CD14-positive monocyte (primary cell): ENCODE measurements around the gene ZFPL1. TPM values are rescaled to one million over a fixed set of nuclear protein-coding genes. Genes with fewer than 3 reads are reported as not detected.

Experiments used
- DNase-seq, 3 donors: peaks; one replicate each; pipeline ENCODE4 v3.0.0-alpha.2; 2011 to 2022
- H2AFZ ChIP-seq: 2 replicates; pipeline ENCODE4 v1.6.0; 2012; ENCODE audit warnings: mild to moderate bottlenecking, low read depth, low read length, inconsistent platforms; ENCODE audit not compliant: insufficient read depth, poor library complexity, severe bottlenecking
- H3K27ac ChIP-seq, 2 donors: 1 replicate in 1 of 2; 2 replicates in 1 of 2; pipeline ENCODE4 v1.5.1; 2012 to 2013; ENCODE audit warnings: low read length in 2 of 2, control low read depth in 1 of 2, inconsistent platforms in 1 of 2, low read depth in 1 of 2, mild to moderate bottlenecking in 1 of 2
- H3K27me3 ChIP-seq, 2 donors: one replicate each; pipeline versions ENCODE4 v1.6.0 to v1.6.1; 2011 to 2013; ENCODE audit warnings: low read length in 2 of 2; ENCODE audit not compliant: control insufficient read depth in 2 of 2, insufficient read depth in 2 of 2
- H3K36me3 ChIP-seq, 2 donors: replicated peaks in 1 of 2; 1 replicate in 1 of 2; 2 replicates in 1 of 2; pipeline versions ENCODE4 v1.5.1 to v1.6.1; 2012 to 2013; ENCODE audit warnings: low read length in 2 of 2, control low read depth in 1 of 2, inconsistent platforms in 1 of 2, mild to moderate bottlenecking in 1 of 2; ENCODE audit not compliant: insufficient read depth in 2 of 2, control insufficient read depth in 1 of 2
- H3K4me1 ChIP-seq, 2 donors: 1 replicate in 1 of 2; 2 replicates in 1 of 2; pipeline versions ENCODE4 v1.5.1 to v1.6.1; 2012 to 2013; ENCODE audit warnings: low read length in 2 of 2, control low read depth in 1 of 2, inconsistent platforms in 1 of 2, mild to moderate bottlenecking in 1 of 2, moderate library complexity in 1 of 2; ENCODE audit not compliant: insufficient read depth in 2 of 2, control insufficient read depth in 1 of 2
- H3K4me2 ChIP-seq: replicated peaks from 2 replicates; pipeline ENCODE3; 2012; ENCODE audit warnings: low read length, moderate library complexity, mild to moderate bottlenecking; ENCODE audit not compliant: poor library complexity, severe bottlenecking; ENCODE audit errors: extremely low read depth
- H3K4me3 ChIP-seq, 3 experiments: fragments of 200-600 bp in 1 of 3; sonication (generic) in 1 of 3; replicated peaks in 1 of 3; 1 replicate in 2 of 3; 2 replicates in 1 of 3; pipeline ENCODE4 v1.5.1; 2011 to 2013; ENCODE audit warnings: low read length in 3 of 3, mild to moderate bottlenecking in 3 of 3, control low read depth in 2 of 3, low read depth in 2 of 3, inconsistent platforms in 1 of 3, moderate library complexity in 1 of 3
- H3K79me2 ChIP-seq: 2 replicates; pipeline ENCODE4 v1.6.0; 2012; ENCODE audit warnings: mild to moderate bottlenecking, control low read depth, inconsistent platforms, low read length, moderate library complexity; ENCODE audit not compliant: insufficient read depth
- H3K9ac ChIP-seq: 2 replicates; pipeline ENCODE4 v1.6.0; 2017; ENCODE audit warnings: low read length, mild to moderate bottlenecking; ENCODE audit not compliant: insufficient read depth, poor library complexity, severe bottlenecking
- H3K9me3 ChIP-seq, 2 donors: replicated peaks in 1 of 2; 1 replicate in 1 of 2; 2 replicates in 1 of 2; pipeline versions ENCODE4 v1.5.1 to v1.6.1; 2012 to 2013; ENCODE audit warnings: low read length in 2 of 2, control low read depth in 1 of 2; ENCODE audit not compliant: control insufficient read depth in 1 of 2, insufficient read depth in 1 of 2
- H4K20me1 ChIP-seq: 2 replicates; pipeline ENCODE4 v1.6.0; 2012; ENCODE audit warnings: mild to moderate bottlenecking, low read length, control low read depth, moderate library complexity; ENCODE audit not compliant: insufficient read depth
- H3K27ac Mint-ChIP-seq, 7 donors: one replicate each; pipeline ENCODE4 v1.8.0; 2020; ENCODE audit warnings: mild to moderate bottlenecking in 7 of 7, mixed read lengths in 7 of 7, moderate library complexity in 6 of 7, inconsistent platforms in 2 of 7
- H3K27me3 Mint-ChIP-seq, 3 donors: one replicate each; pipeline ENCODE4 v1.8.0; 2021 to 2022; ENCODE audit warnings: low read depth in 3 of 3, mild to moderate bottlenecking in 3 of 3, mixed read lengths in 3 of 3, moderate library complexity in 3 of 3, inconsistent platforms in 1 of 3
- H3K36me3 Mint-ChIP-seq, 2 donors: one replicate each; pipeline ENCODE4 v1.8.0; 2020; ENCODE audit warnings: mixed read lengths in 2 of 2, inconsistent platforms in 1 of 2, mild to moderate bottlenecking in 1 of 2
- H3K4me1 Mint-ChIP-seq: one replicate; pipeline ENCODE4 v1.8.0; 2020; ENCODE audit warnings: mild to moderate bottlenecking, mixed read lengths
- H3K4me3 Mint-ChIP-seq, 2 donors: one replicate each; pipeline ENCODE4 v1.8.0; 2020; ENCODE audit warnings: mild to moderate bottlenecking in 2 of 2, mixed read lengths in 2 of 2, moderate library complexity in 1 of 2
- H3K9me3 Mint-ChIP-seq, 7 donors: one replicate each; pipeline ENCODE4 v1.8.0; 2020 to 2022; ENCODE audit warnings: mixed read lengths in 7 of 7, mild to moderate bottlenecking in 6 of 7, moderate library complexity in 6 of 7, inconsistent platforms in 2 of 7
- CTCF ChIP-seq: fragments of 200-600 bp; IDR thresholded peaks from one replicate; pipeline ENCODE4 v1.8.0; 2022; ENCODE audit warnings: antibody characterized with exemption, mild to moderate bottlenecking
- WGBS: methylation state at CpG from one replicate; pipeline ENCODE4 v1.1.5; 2013; ENCODE audit warnings: missing lambda C conversion rate; ENCODE audit not compliant: insufficient coverage; 5-methylcytosine and 5-hydroxymethylcytosine counted together
- intact Hi-C, 2 donors: fragments of 100-400 bp; cut with micrococcal nuclease; formaldehyde crosslinking; loops; one replicate each; pipeline versions ENCODE4 v1.15.0 to v1.15.1; 2023
- polyA plus RNA-seq, 3 donors: library from polyadenylated mRNA; depleted of rRNA in 1 of 3; unstranded in 2 of 3; stranded (reverse) in 1 of 3; fragments of 300-500 nt in 2 of 3; fragments of >200 nt in 1 of 3; fragmentation: Illumina TruSeq in 2 of 3; gene quantifications; 1 replicate in 2 of 3; 2 replicates in 1 of 3; pipeline ENCODE4 v1.2.3, GENCODE V29; 2012 to 2021

ZFPL1 gene
- polyA plus RNA-seq, 3 donors, result 25.1 to 41.1 (median 27.2) TPM

GRCh38 chr11:65065851-65066250, 18.2 kb upstream of the ZFPL1 start:
- WGBS, result 87% methylated on average over 3 of the region's 7 CpGs
- no peak for DNase-seq
- H3K9ac ChIP-seq, result no peak overlapping the region
- H3K36me3 Mint-ChIP-seq, result no peaks in the 10 kb centered on the region
- H3K27ac Mint-ChIP-seq, result no peak overlapping the region
- no peaks in the 10 kb centered on the region for H3K36me3 ChIP-seq
- H3K79me2 ChIP-seq, result no peaks in the 10 kb centered on the region
- intact Hi-C loops, result no loop called here
- H3K27me3 Mint-ChIP-seq, result peaks cover 4 to 8% (median 8%) of the 10 kb centered on the region in 3 donors
- no peak overlapping the region for H3K4me3 ChIP-seq
- peaks cover 23% of the 10 kb centered on the region for H3K4me1 Mint-ChIP-seq
- no peaks in the 10 kb centered on the region for H3K27me3 ChIP-seq
- no peak overlapping the region for H3K4me3 Mint-ChIP-seq
- no peak for TF ChIP-seq CTCF
- H3K27ac ChIP-seq, result no peak overlapping the region
- no peak overlapping the region for H3K4me2 ChIP-seq
- H3K9me3 ChIP-seq, result no peaks in the 10 kb centered on the region
- no peaks in the 10 kb centered on the region for H4K20me1 ChIP-seq
- peaks cover 5 to 8% of the 10 kb centered on the region in 2 donors for H3K4me1 ChIP-seq
- H3K9me3 Mint-ChIP-seq, result peaks cover 0 to 4% (median 0%) of the 10 kb centered on the region in 7 donors
- H2AFZ ChIP-seq, result no peak overlapping the region

GRCh38 chr11:65066315-65066714, 17.7 kb upstream of the ZFPL1 start:
- Histone ChIP-seq H3K9me3 (no peaks in the 10 kb centered on the region), H3K9ac (no peak overlapping the region), H3K4me3 (no peak overlapping the region), H3K27ac (no peak overlapping the region), H3K4me1 (peaks cover 5 to 8% of the 10 kb centered on the region in 2 donors), H3K4me2 (no peak overlapping the region), H3K36me3 (no peaks in the 10 kb centered on the region), H3K79me2 (no peaks in the 10 kb centered on the region), H4K20me1 (no peaks in the 10 kb centered on the region), H2AFZ (no peak overlapping the region), H3K27me3 (no peaks in the 10 kb centered on the region)
- 97% methylated on average over 9 of the region's 11 CpGs for WGBS
- no peaks in the 10 kb centered on the region for H3K36me3 Mint-ChIP-seq
- intact Hi-C loops, result no loop called here
- no peak for TF ChIP-seq CTCF
- DNase-seq, result no peak
- H3K27me3 Mint-ChIP-seq, result peaks cover 3 to 7% (median 4%) of the 10 kb centered on the region in 3 donors
- H3K4me3 Mint-ChIP-seq, result no peak overlapping the region
- H3K9me3 Mint-ChIP-seq, result peaks cover 0 to under 1% (median 0%) of the 10 kb centered on the region in 7 donors
- no peak overlapping the region for H3K27ac Mint-ChIP-seq
- peaks cover 19% of the 10 kb centered on the region for H3K4me1 Mint-ChIP-seq
